K562 (cell line): Measurements from ENCODE around the gene TCF3. TPM values are rescaled to one million over a fixed set of nuclear protein-coding genes. Genes with fewer than 3 reads are reported as not detected.

Experiments used
- ATAC-seq: fragments of 200-7000 bp; cut with Tn5 transposase; 3 replicates; pipeline ENCODE4 v1.9.1; 2020; ENCODE audit warnings: moderate library complexity
- BruUV-seq: library from RNA; stranded (reverse); fragments of 400-500 nt; replicated peaks from 2 replicates; lab custom pipeline; 2021; lab: Mats Ljungman, UMichigan
- CTCF ChIA-PET: fragments of 300-600 bp; formaldehyde crosslinking; extraction: SDS; loops from one replicate; lab custom pipeline; 2021; ENCODE audit warnings: low intra/inter-chr PET ratio; lab: Yijun Ruan, JAX
- POLR2A ChIA-PET: fragments of 300-600, 350-650 bp; sonication (Branson Sonifier 250); formaldehyde crosslinking; extraction: SDS; loops from one replicate; lab custom pipeline; 2021; ENCODE audit warnings: antibody characterized with exemption, inconsistent platforms; lab: Yijun Ruan, JAX
- DNase-seq, 4 experiments: peaks; one replicate each; pipeline versions ENCODE4 v3.0.0 to v3.0.0-alpha.2; 2011 to 2018; ENCODE audit warnings: low spot score in 3 of 4, mixed read lengths in 3 of 4; ENCODE audit errors: extremely low read depth in 1 of 4
- FAIRE-seq: peaks from 2 replicates; lab custom pipeline; 2011; peaks lifted over from hg19 to GRCh38; lab: Jason Lieb, UNC
- H2AFZ ChIP-seq: 2 replicates; pipeline ENCODE4 v1.6.0; 2011; ENCODE audit warnings: low read depth, low read length, control low read depth, inconsistent platforms
- H3K27ac ChIP-seq: fragments of 200-600 bp; 3 replicates; pipeline ENCODE4 v1.8.0; 2011; ENCODE audit warnings: low read depth, mild to moderate bottlenecking, control low read depth, inconsistent platforms, low read length, moderate library complexity, mixed read lengths; ENCODE audit errors: extremely low read depth
- H3K27me3 ChIP-seq, 2 experiments: fragments of 300-600 bp in 1 of 2; 2 replicates in 1 of 2; 3 replicates in 1 of 2; pipeline versions ENCODE4 v1.6.0 to v1.8.0; 2011; ENCODE audit warnings: inconsistent platforms in 2 of 2, low read length in 2 of 2, mild to moderate bottlenecking in 1 of 2, mixed read lengths in 1 of 2, moderate library complexity in 1 of 2; ENCODE audit not compliant: control insufficient read depth in 2 of 2, insufficient read depth in 2 of 2
- H3K36me3 ChIP-seq: fragments of 300-600 bp; 3 replicates; pipeline ENCODE4 v1.8.0; 2011; ENCODE audit warnings: mild to moderate bottlenecking, low read length, inconsistent platforms; ENCODE audit not compliant: control insufficient read depth, insufficient read depth
- H3K4me1 ChIP-seq, 2 experiments: fragments of 200-600 bp in 1 of 2; replicated peaks in 1 of 2; 2 replicates in 1 of 2; 3 replicates in 1 of 2; pipeline versions ENCODE4 v1.5.1 to v1.8.0; 2011; ENCODE audit warnings: inconsistent platforms in 2 of 2, low read length in 2 of 2, mild to moderate bottlenecking in 1 of 2, mixed read lengths in 1 of 2, moderate library complexity in 1 of 2; ENCODE audit not compliant: control insufficient read depth in 2 of 2, insufficient read depth in 2 of 2
- H3K4me2 ChIP-seq: 2 replicates; pipeline ENCODE4 v1.6.1; 2011; ENCODE audit warnings: low read length, control low read depth, inconsistent platforms, mixed read lengths; ENCODE audit not compliant: insufficient read depth
- H3K4me3 ChIP-seq: fragments of 200-600 bp; sonication (generic), shearing (Covaris generic); 2 replicates; pipeline ENCODE4 v1.5.1; 2016; ENCODE audit warnings: control low read depth, inconsistent platforms
- H3K79me2 ChIP-seq: fragments of 200-600 bp; 3 replicates; pipeline ENCODE4 v1.8.0; 2011; ENCODE audit warnings: low read length, inconsistent platforms; ENCODE audit not compliant: control insufficient read depth, insufficient read depth
- H3K9ac ChIP-seq, 2 experiments: 2 replicates each; pipeline versions ENCODE4 v1.6.0 to v1.6.1; 2011; ENCODE audit warnings: low read depth in 2 of 2, low read length in 2 of 2, control low read depth in 1 of 2, inconsistent platforms in 1 of 2, mild to moderate bottlenecking in 1 of 2, mixed read lengths in 1 of 2; ENCODE audit not compliant: insufficient read depth in 1 of 2
- H3K9me1 ChIP-seq: one replicate; pipeline ENCODE4 v1.6.0; 2011; ENCODE audit warnings: inconsistent platforms, mild to moderate bottlenecking, low read length, moderate library complexity; ENCODE audit not compliant: control insufficient read depth, insufficient read depth
- H3K9me3 ChIP-seq: replicated peaks from 2 replicates; pipeline ENCODE4 v1.5.1; 2011; ENCODE audit warnings: low read depth, low read length, inconsistent platforms; ENCODE audit not compliant: control insufficient read depth, insufficient read depth
- H4K20me1 ChIP-seq: replicated peaks from 2 replicates; pipeline ENCODE4 v1.6.1; 2011; ENCODE audit warnings: low read length, inconsistent platforms, mixed read lengths; ENCODE audit not compliant: control insufficient read depth, insufficient read depth
- CHAMP1 ChIP-seq: fragments of 450-650 bp; IDR thresholded peaks from 2 replicates; pipeline ENCODE4 v1.6.1; 2016; ENCODE audit warnings: mild to moderate bottlenecking
- KDM4B ChIP-seq, 2 experiments: fragments of 450-650 bp in 1 of 2; sonication (generic) in 1 of 2; IDR thresholded peaks; 2 replicates each; pipeline ENCODE4 v1.6.1; 2016 to 2017; ENCODE audit warnings: borderline replicate concordance in 2 of 2, antibody characterized with exemption in 1 of 2, low read depth in 1 of 2, mild to moderate bottlenecking in 1 of 2
- KDM5B ChIP-seq: fragments of 200-600 bp; sonication (generic); IDR thresholded peaks from 2 replicates; pipeline ENCODE4 v1.6.1; 2012; ENCODE audit warnings: low read depth, mild to moderate bottlenecking, moderate library complexity, low read length, control low read depth, inconsistent platforms; ENCODE audit not compliant: insufficient replicate concordance
- SMAD2 ChIP-seq: fragments of 150-350 bp; IDR thresholded peaks from 2 replicates; pipeline ENCODE4 v1.6.1; 2014; ENCODE audit warnings: low read depth, mild to moderate bottlenecking, low read length
- ZNF124 ChIP-seq: sonication (generic); formaldehyde crosslinking; IDR thresholded peaks from 2 replicates; pipeline ENCODE4 v1.8.1; 2022; ENCODE audit warnings: missing genetic modification reagents
- ZNF644 ChIP-seq: fragments of 200-800 bp; sonication (Bioruptor generic); IDR thresholded peaks from 2 replicates; pipeline ENCODE4 v1.6.1; 2016; ENCODE audit warnings: low read depth, missing genetic modification characterization, missing compliant biosample characterization
- WGBS: fragments of 100-300 bp; shearing (Covaris generic); methylation state at CpG from one replicate; pipeline ENCODE4 v1.1.6; 2016; ENCODE audit warnings: low coverage, mixed read lengths; ENCODE audit not compliant: insufficient coverage; ENCODE audit errors: missing lambda C conversion rate; 5-methylcytosine and 5-hydroxymethylcytosine counted together
- in situ Hi-C: fragments of 300-500 bp; cut with MboI; formaldehyde crosslinking; loops from 4 replicates; pipeline ENCODE4 v1.15.0; 2018; ENCODE audit warnings: inconsistent platforms, mixed read lengths
- intact Hi-C: fragments of 100-400 bp; cut with micrococcal nuclease; formaldehyde crosslinking; loops from 2 replicates; pipeline ENCODE4 v1.14.2; 2022
- polyA plus RNA-seq, 8 experiments: library from polyadenylated mRNA; depleted of rRNA in 4 of 8; stranded (reverse) in 5 of 8; unstranded in 3 of 8; fragments of >200 nt; fragmentation: Nextera tagmentation in 2 of 8; fragmentation: Illumina TruSeq in 1 of 8; extraction: Ambion mirVana in 2 of 8; extraction: Trizol in 1 of 8; gene quantifications; 2 replicates each; pipeline versions ENCODE4 v1.2.1 to v1.2.3, GENCODE V29; 2011 to 2014; ENCODE audit warnings: inconsistent platforms in 1 of 8, missing spikeins in 1 of 8
- total RNA-seq, 7 experiments: library from RNA; depleted of rRNA in 6 of 7; stranded (reverse); fragments of >200 nt in 6 of 7; fragmentation: Illumina TruSeq in 2 of 7; extraction: Trizol in 2 of 7; gene quantifications; 2 replicates each; pipeline versions ENCODE4 v1.2.1 to v1.2.3, GENCODE V29; 2011 to 2021; ENCODE audit warnings: low replicate concordance in 1 of 7

Gene TCF3
- total and polyA plus RNA-seq, 9 of the 15 experiments (the other 6 are each of a cell fraction or from before 2014, with no cell fraction given) = 5.6 to 259 (median 84.0) TPM

- CTCF ChIA-PET = no interaction called here
- Histone ChIP-seq H3K9me3 (no peaks in the 10 kb centered on the region), H3K36me3 (peaks cover 75% of the 10 kb centered on the region), H4K20me1 (no peaks in the 10 kb centered on the region), H3K4me1 (peaks cover 1 to 67% of the 10 kb centered on the region in 2 experiments; a peak in 4 of 5 replicates), H2AFZ (no peak overlapping the region), H3K4me2 (no peak overlapping the region), H3K27ac (no peak overlapping the region), H3K27me3 (no peaks in the 10 kb centered on the region), H3K79me2 (peaks cover 27% of the 10 kb centered on the region), H3K9me1 (no peaks in the 10 kb centered on the region), H3K4me3 (no peak overlapping the region), H3K9ac (peak overlapping the region in 1 of 2 experiments; percentile 45; a peak in 1 of 4 replicates)
- WGBS = 96% methylated on average over 16 of the region's 17 CpGs
- no TSS peak for BruUV-seq
- POLR2A ChIA-PET = no interaction called here
- ATAC-seq = no peak
- FAIRE-seq = no peak
- intact Hi-C loops = no loop called here
- in situ Hi-C loops = no loop called here
- no peak for TF ChIP-seq CHAMP1
- no peak for TF ChIP-seq SMAD2
- no peak for TF ChIP-seq KDM5B
- no peak for TF ChIP-seq ZNF644 (tag)
- no peak for TF ChIP-seq KDM4B (IDR thresholded peaks at IDR 0.05; ENCODE audit: borderline replicate concordance in 2 of 2, low read depth in 1 of 2)
- TF ChIP-seq ZNF124 (CRISPR knock-in tag) = no peak
- TF ChIP-seq, all 486 proteins: peak for 0
- no peak for DNase-seq
These were observed 25.2 kb downstream of the TCF3 start for GRCh38 chr19:1627194-1627593.
